ENCODE data around the gene GOLM1.

Gene GOLM1

GRCh38 chr9:86141843-86142242, 42.5 kb upstream of the GOLM1 start (continued):
- 0 out of 2 replicates have a peak, but pooled peaks have one; percentile 18 for TF ChIP-seq PRDM10 (tag by site-specific recombination; IDR thresholded peaks at IDR 0.05)
- no peak for TF ChIP-seq ZBTB17 (tag by site-specific recombination; IDR thresholded peaks at IDR 0.05)
- TF ChIP-seq ZNF654 (tag by site-specific recombination; IDR thresholded peaks at IDR 0.05; ENCODE audit: low read depth), result peak; percentile 17
- TF ChIP-seq ZNF239 (tag by site-specific recombination; IDR thresholded peaks at IDR 0.05), result 0 out of 2 replicates have a peak, but pooled peaks have one; percentile 43
- no peak for TF ChIP-seq ZNF707 (tag by site-specific recombination; IDR thresholded peaks at IDR 0.05)
- TF ChIP-seq ZNF221 (tag by site-specific recombination; IDR thresholded peaks at IDR 0.05; ENCODE audit: borderline replicate concordance), result no peak
- peak; percentile 61 for TF ChIP-seq ZNF513 (tag by site-specific recombination; IDR thresholded peaks at IDR 0.05)
- TF ChIP-seq ZNF426 (tag by site-specific recombination; IDR thresholded peaks at IDR 0.05), result 0 out of 2 replicates have a peak, but pooled peaks have one; percentile 8
- no peak for TF ChIP-seq ZNF341 (tag by site-specific recombination; IDR thresholded peaks at IDR 0.05; ENCODE audit: low read depth)
- TF ChIP-seq ZSCAN4 (tag by site-specific recombination; IDR thresholded peaks at IDR 0.05), result no peak
- TF ChIP-seq ZNF292 (tag by site-specific recombination; IDR thresholded peaks at IDR 0.05; ENCODE audit: borderline replicate concordance, low read depth), result no peak
- no peak for TF ChIP-seq ZNF23 (tag by site-specific recombination; IDR thresholded peaks at IDR 0.05; ENCODE audit: borderline replicate concordance)
- peak; percentile 88 for TF ChIP-seq BCL6B (tag by site-specific recombination; IDR thresholded peaks at IDR 0.05)
- TF ChIP-seq ZNF37A (tag by site-specific recombination; IDR thresholded peaks at IDR 0.05), result no peak
- TF ChIP-seq ELK4 (IDR thresholded peaks at IDR 0.05; ENCODE audit: borderline replicate concordance, low read depth, low read length), result no peak
- TF ChIP-seq KLF1 (tag by site-specific recombination; IDR thresholded peaks at IDR 0.05), result peak; percentile 86
- 0 out of 2 replicates have a peak, but pooled peaks have one; percentile 30 for TF ChIP-seq SCRT2 (tag by site-specific recombination; IDR thresholded peaks at IDR 0.05)
- TF ChIP-seq ZNF19 (tag by site-specific recombination; IDR thresholded peaks at IDR 0.05; ENCODE audit: low read depth), result 0 out of 2 replicates have a peak, but pooled peaks have one; percentile 55
- TF ChIP-seq KLF17 (tag by site-specific recombination; IDR thresholded peaks at IDR 0.05), result no peak
- TF ChIP-seq ZNF621 (tag by site-specific recombination; IDR thresholded peaks at IDR 0.05), result no peak
- no peak for TF ChIP-seq HOXC10 (CRISPR knock-in tag; IDR thresholded peaks at IDR 0.05)
- TF ChIP-seq ZNF302 (tag by site-specific recombination; IDR thresholded peaks at IDR 0.05; ENCODE audit: low read depth), result no peak
- peak; percentile 56; the same call in 1 of the 2 replicates for TF ChIP-seq PATZ1 (tag by site-specific recombination; IDR thresholded peaks at IDR 0.05)
- TF ChIP-seq ZNF561 (tag by site-specific recombination; IDR thresholded peaks at IDR 0.05; ENCODE audit: borderline replicate concordance), result peak; percentile 98
- TF ChIP-seq ZEB2 (tag by site-specific recombination; IDR thresholded peaks at IDR 0.05), result 0 out of 2 replicates have a peak, but pooled peaks have one; percentile 55

Measured in HEK293 (cell line).